Measurements from ENCODE around the gene ABHD18. TPM values are rescaled to one million over a fixed set of nuclear protein-coding genes. Genes with fewer than 3 reads are reported as not detected.
A peak's percentile ranks its signal among the peaks of the same experiment; 100 is the strongest.
"Not testable (repeated sequence)": the region's sequence is repeated elsewhere in the genome, so short reads cannot be mapped to it uniquely, and the experiment has no call there.

ABHD18 gene
- polyA plus RNA-seq, 3 donors = 6.1 to 9.5 (median 6.4) TPM

GRCh38 chr4:128061566-128062536 lies 96.6 kb downstream of the ABHD18 start:
- H3K27ac ChIP-seq (ENCODE audit: low read depth in 1 of 2, low read length in 2 of 2) = peak overlapping the region; percentile 17 to 75
- H3K4me2 ChIP-seq (replicated peaks; ENCODE audit: extremely low read depth, low read length, poor library complexity, severe bottlenecking) = peak overlapping the region; percentile 99
- no peaks in the 10 kb centered on the region for H4K20me1 ChIP-seq (ENCODE audit: insufficient read depth, low read length)
- Mint-ChIP-seq H3K27ac (peak overlapping the region in 2 of 7 donors; percentile 49 to 78), H3K36me3 (no peaks in the 10 kb centered on the region), H3K4me1 (peaks cover 13% of the 10 kb centered on the region), H3K27me3 (ENCODE audit: low read depth in 3 of 3) (peaks cover 0 to 5% (median 2%) of the 10 kb centered on the region in 3 donors), H3K4me3 (peak overlapping the region; percentile 81 to 92), H3K9me3 (peaks cover 0 to 2% (median 0%) of the 10 kb centered on the region in 7 donors)
- intact Hi-C loops (cut with micrococcal nuclease) = loop anchor here (5.0 to 10.0 kb wide), 3 partner anchors 97 to 1033 kb away; partner anchors contain the start of genes ABHD18 (in 1 of the 2), C4orf33 (in 1 of the 2), MFSD8 (in 1 of the 2) and PGRMC2 (in 1 of the 2)
- H3K27me3 ChIP-seq (ENCODE audit: control insufficient read depth in 2 of 2, insufficient read depth in 2 of 2, low read length in 2 of 2) = no peaks in the 10 kb centered on the region
- H3K4me3 ChIP-seq (replicated peaks in 1 of 3; ENCODE audit: low read depth in 2 of 3, low read length in 3 of 3) = peak overlapping the region; percentile 51 to 82 (median 52)
- no peaks in the 10 kb centered on the region for H3K9me3 ChIP-seq (replicated peaks in 1 of 2; ENCODE audit: control insufficient read depth in 1 of 2, insufficient read depth in 1 of 2, low read length in 2 of 2)
- peaks cover 36% of the 10 kb centered on the region for H3K79me2 ChIP-seq (ENCODE audit: insufficient read depth, low read length)
- WGBS (ENCODE audit: insufficient coverage) = under 1% methylated on average over 97 of the region's 101 CpGs
- H3K4me1 ChIP-seq (ENCODE audit: control insufficient read depth in 1 of 2, insufficient read depth in 2 of 2, low read length in 2 of 2) = peaks cover 10 to 20% of the 10 kb centered on the region in 2 donors
- peak; percentile 7 to 33 (median 9) for DNase-seq
- no peak for TF ChIP-seq CTCF (IDR thresholded peaks at IDR 0.05)
- H3K9ac ChIP-seq (ENCODE audit: insufficient read depth, low read length, poor library complexity, severe bottlenecking) = peak overlapping the region; percentile 92
- peak overlapping the region; percentile 91 for H2AFZ ChIP-seq (ENCODE audit: insufficient read depth, low read depth, low read length, poor library complexity, severe bottlenecking)
- H3K36me3 ChIP-seq (replicated peaks in 1 of 2; ENCODE audit: control insufficient read depth in 1 of 2, insufficient read depth in 2 of 2, low read length in 2 of 2) = no peaks in the 10 kb centered on the region

- intact Hi-C loops (cut with micrococcal nuclease) = loop anchor here in 1 of 2 donors (10.0 kb wide), 2 partner anchors 102 to 1028 kb away; partner anchors contain the start of genes ABHD18, C4orf33, MFSD8 and SCLT1
- not testable (repeated sequence) for H3K27me3 Mint-ChIP-seq (ENCODE audit: low read depth in 3 of 3); H3K4me2 ChIP-seq (replicated peaks; ENCODE audit: extremely low read depth, low read length, poor library complexity, severe bottlenecking); H3K27ac Mint-ChIP-seq; H3K4me1 Mint-ChIP-seq; H3K27ac ChIP-seq (ENCODE audit: low read depth in 1 of 2, low read length in 2 of 2); H2AFZ ChIP-seq (ENCODE audit: insufficient read depth, low read depth, low read length, poor library complexity, severe bottlenecking); H3K36me3 Mint-ChIP-seq; H3K9ac ChIP-seq (ENCODE audit: insufficient read depth, low read length, poor library complexity, severe bottlenecking); H3K4me3 Mint-ChIP-seq; H3K27me3 ChIP-seq (ENCODE audit: control insufficient read depth in 2 of 2, insufficient read depth in 2 of 2, low read length in 2 of 2); DNase-seq; H3K9me3 ChIP-seq (replicated peaks in 1 of 2; ENCODE audit: control insufficient read depth in 1 of 2, insufficient read depth in 1 of 2, low read length in 2 of 2); H3K9me3 Mint-ChIP-seq; H3K36me3 ChIP-seq (replicated peaks in 1 of 2; ENCODE audit: control insufficient read depth in 1 of 2, insufficient read depth in 2 of 2, low read length in 2 of 2); H4K20me1 ChIP-seq (ENCODE audit: insufficient read depth, low read length); H3K4me3 ChIP-seq (replicated peaks in 1 of 3; ENCODE audit: low read depth in 2 of 3, low read length in 3 of 3)
- Histone ChIP-seq H3K79me2 (ENCODE audit: insufficient read depth, low read length) (peaks cover 69% of the 10 kb centered on the region), H3K4me1 (ENCODE audit: control insufficient read depth in 1 of 2, insufficient read depth in 2 of 2, low read length in 2 of 2) (peaks cover 10% of the 10 kb centered on the region in 2 donors)
- WGBS (ENCODE audit: insufficient coverage) = 98% methylated on average over 6 of the region's 10 CpGs
Measured at GRCh38 chr4:128066453-128066820, 101.2 kb downstream of the ABHD18 start.

Measured in CD14-positive monocyte (primary cell).